ENCODE data around the gene GRIPAP1.

GRCh38 chrX:48972220-48973164 lies 29.6 kb downstream of the GRIPAP1 start:
- no peak for TF ChIP-seq POLR2A (IDR thresholded peaks at IDR 0.05)
- TF ChIP-seq, protein P1, sequence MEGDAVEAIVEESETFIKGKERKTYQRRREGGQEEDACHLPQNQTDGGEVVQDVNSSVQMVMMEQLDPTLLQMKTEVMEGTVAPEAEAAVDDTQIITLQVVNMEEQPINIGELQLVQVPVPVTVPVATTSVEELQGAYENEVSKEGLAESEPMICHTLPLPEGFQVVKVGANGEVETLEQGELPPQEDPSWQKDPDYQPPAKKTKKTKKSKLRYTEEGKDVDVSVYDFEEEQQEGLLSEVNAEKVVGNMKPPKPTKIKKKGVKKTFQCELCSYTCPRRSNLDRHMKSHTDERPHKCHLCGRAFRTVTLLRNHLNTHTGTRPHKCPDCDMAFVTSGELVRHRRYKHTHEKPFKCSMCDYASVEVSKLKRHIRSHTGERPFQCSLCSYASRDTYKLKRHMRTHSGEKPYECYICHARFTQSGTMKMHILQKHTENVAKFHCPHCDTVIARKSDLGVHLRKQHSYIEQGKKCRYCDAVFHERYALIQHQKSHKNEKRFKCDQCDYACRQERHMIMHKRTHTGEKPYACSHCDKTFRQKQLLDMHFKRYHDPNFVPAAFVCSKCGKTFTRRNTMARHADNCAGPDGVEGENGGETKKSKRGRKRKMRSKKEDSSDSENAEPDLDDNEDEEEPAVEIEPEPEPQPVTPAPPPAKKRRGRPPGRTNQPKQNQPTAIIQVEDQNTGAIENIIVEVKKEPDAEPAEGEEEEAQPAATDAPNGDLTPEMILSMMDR (IDR thresholded peaks at IDR 0.05 in 4 of 5, conservative IDR thresholded peaks at IDR 0.05 in 1 of 5): peak in 4 of 5 experiments; percentile 19 to 56 (median 30)
